VCaP (cell line): ENCODE data around the gene WDCP.
"Not testable (repeated sequence)": the region's sequence is repeated elsewhere in the genome, so short reads cannot be mapped to it uniquely, and the experiment has no call there.

Experiments
- H3K27ac ChIP-seq: fragments of 450-650 bp; 2 replicates; pipeline ENCODE4 v1.5.1; 2017
- CTCF ChIP-seq: fragments of 450-650 bp; conservative IDR thresholded peaks from 2 replicates; pipeline ENCODE4 v1.5.1; 2017; ENCODE audit warnings: mild to moderate bottlenecking, moderate library complexity

The WDCP gene

GRCh38 chr2:24047703-24048033, 477 bp upstream of the WDCP start:
- H3K27ac ChIP-seq = peak overlapping the region; percentile 66

DNA sequence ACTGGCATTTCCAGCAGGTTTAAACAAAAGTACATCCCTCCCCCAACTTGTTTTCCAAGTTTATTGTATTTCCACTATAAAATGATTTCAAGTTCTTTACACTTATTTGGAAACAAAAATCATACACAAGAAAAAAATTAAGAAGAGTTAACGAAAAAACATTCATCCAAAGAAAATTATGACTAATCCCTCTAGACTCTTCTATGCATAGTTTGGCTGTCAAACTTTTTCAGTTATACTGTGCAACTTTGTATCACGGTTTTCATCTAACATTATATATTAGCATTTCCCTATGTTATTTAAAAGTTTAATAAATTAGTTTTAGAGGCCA, 627 bp downstream of the WDCP start:
- peak overlapping the region; percentile 66; the same call in 1 of the 2 replicates for H3K27ac ChIP-seq
- no peak for TF ChIP-seq CTCF

More at GRCh38 chr2:24047703-24048033, 477 bp upstream of the WDCP start:
- no peak for TF ChIP-seq CTCF

DNA sequence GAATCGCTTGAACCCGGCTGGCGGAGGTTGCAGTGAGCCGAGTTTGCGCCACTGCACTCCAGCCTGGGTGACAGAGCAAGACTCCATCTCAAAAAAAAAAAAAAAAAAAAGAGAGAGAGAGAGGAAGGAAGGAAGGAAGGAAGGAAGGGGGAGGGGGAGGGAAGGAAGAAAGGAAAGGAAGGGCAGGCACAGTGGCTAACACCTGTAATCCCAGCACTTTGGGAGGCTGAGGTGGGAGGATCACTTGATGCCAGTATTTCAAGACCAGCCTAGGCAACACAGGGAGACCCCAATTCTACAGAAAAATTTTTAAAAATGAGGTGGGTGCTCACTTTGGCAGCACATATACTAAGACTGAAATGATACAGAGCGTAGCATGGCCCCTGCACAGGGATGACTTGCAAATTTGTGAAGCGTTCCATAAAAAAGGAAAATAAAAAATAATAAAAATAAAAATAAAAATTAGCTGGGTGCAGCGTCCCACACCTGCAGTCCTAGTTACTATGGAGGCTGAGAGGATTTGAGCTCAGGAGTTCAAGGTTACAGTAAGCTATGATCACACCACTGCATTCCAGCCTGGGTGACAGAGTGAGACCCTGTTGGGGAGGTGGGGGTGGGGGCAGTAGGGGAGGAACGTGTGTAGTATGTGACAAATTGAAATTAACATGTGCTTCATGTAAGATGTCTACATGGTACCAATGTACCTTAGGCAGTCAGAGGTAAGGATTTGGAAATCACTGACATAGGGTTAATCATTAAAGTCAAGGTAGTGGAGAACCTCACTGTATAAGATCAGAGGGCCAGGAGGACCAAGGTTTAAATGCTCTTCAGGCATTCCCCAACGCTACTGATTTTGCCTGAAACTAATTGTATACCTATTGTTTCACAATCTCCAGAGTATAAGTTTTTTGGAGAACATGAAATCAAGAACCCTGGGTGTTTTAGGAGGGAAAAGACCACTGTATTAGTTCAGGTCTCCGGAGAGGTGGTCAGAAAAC, 1.4 kb downstream of the WDCP start:
- TF ChIP-seq CTCF = no peak
- no peak overlapping the region for H3K27ac ChIP-seq

DNA sequence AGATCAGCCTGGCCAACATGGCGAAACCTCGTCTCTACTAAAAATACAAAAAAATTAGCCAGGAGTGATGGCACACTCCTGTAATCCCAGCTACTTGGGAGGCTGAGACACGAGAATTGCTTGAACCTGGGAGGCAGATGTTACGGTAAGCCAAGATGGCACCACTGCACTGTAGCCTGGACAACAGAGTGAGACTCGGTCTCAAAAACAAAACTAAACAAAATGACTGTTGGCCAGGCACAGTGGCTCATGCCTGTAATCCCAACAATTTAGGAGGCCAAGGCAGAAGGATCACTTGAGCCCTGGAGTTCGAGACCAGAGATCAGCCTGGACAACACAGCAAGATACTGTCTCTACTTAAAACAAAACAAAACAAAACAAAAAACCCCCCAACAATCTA, 4.1 kb downstream of the WDCP start:
- not testable (repeated sequence) for H3K27ac ChIP-seq

GRCh38 chr2:24040511-24040910, 6.7 kb downstream of the WDCP start:
- no peak for TF ChIP-seq CTCF

GRCh38 chr2:24038786-24039499, 8.2 kb downstream of the WDCP start:
- no peak overlapping the region for H3K27ac ChIP-seq
- no peak for TF ChIP-seq CTCF

More at GRCh38 chr2:24040511-24040910, 6.7 kb downstream of the WDCP start:
- no peak overlapping the region for H3K27ac ChIP-seq

DNA sequence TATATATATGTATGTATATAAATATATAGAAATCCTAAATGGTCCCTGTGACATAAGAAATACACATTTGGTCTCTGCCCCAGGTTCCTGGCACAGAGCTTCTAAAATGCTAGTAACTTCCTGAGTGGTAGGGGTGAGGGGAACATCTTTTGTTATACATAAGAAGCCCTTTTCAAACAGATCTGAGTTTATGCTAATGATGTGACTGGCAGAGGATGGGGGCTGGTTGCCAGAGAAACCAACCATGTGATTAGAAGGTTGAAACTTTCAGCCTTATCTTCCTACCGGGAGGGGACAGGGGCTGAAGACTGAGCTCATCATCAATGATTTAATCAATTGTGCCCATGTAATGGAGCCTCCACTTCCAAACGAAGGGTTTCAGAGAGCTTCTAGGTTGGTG, 21.0 kb downstream of the WDCP start:
- H3K27ac ChIP-seq = no peak overlapping the region
- TF ChIP-seq CTCF = no peak
